ENCODE data around the gene LSM12. TPM values are rescaled to one million over a fixed set of nuclear protein-coding genes. Genes with fewer than 3 reads are reported as not detected.
A peak's percentile ranks its signal among the peaks of the same experiment; 100 is the strongest.

LSM12 gene
- total RNA-seq, 1 donor from 2014 or later = 35.4 TPM

DNA sequence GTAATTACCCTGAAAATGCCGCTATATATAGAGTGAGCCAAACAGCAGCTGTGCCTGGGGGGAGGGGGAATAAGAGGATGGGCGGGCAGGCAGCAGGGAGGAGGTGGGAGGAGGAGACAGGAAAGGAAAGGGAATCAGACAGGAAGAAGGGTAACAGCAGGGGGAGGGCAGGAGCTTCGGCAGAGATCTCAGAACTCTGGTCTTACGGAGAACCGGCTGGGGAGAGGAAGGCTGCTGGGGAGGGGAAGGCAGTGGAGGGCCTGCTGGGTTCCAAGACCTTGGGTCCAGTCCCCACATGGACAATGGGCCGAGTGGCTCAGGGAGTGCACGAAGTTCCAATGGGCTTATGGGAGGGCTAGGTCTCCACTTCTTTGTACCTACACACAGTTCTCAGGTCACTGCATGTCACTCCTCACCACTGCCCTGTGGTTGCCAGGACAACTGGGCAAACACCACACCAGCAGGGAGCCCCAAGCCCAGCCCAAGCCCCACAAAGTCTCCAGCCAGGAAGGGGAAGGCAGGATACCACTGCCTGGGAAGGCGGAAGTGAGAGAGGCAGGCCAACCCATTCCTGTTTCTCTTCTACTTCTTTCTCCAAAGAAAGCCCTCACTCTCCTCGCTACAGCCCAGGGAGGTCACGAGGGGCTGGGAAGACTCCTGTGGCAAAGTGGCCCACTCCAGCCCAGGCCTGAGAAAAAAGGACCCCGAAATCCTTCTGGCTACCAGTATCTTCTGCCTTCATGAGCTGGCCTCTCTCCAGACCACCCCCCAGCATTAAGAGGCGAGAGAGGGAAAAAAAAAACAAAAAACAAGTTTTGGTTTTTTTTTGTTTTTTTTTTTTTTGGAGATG is 29.4 kb upstream of the LSM12 start:
- DNase-seq (ENCODE audit: low read depth, low spot score) = peak; percentile 91

DNA sequence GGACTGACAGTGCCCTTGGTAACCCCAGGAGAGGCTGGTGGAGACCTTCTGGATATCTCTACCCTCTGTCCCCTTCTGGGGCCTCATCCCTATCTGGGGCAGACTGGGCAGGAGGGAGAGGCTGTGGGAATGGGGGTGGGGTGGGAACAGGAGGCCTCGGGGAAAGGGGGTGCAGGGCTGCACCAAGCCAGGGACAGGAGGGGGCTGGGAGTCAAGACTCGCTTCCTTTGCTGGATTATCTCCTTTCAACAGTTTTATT is 28.8 kb upstream of the LSM12 start:
- DNase-seq (ENCODE audit: low read depth, low spot score) = no peak

DNA sequence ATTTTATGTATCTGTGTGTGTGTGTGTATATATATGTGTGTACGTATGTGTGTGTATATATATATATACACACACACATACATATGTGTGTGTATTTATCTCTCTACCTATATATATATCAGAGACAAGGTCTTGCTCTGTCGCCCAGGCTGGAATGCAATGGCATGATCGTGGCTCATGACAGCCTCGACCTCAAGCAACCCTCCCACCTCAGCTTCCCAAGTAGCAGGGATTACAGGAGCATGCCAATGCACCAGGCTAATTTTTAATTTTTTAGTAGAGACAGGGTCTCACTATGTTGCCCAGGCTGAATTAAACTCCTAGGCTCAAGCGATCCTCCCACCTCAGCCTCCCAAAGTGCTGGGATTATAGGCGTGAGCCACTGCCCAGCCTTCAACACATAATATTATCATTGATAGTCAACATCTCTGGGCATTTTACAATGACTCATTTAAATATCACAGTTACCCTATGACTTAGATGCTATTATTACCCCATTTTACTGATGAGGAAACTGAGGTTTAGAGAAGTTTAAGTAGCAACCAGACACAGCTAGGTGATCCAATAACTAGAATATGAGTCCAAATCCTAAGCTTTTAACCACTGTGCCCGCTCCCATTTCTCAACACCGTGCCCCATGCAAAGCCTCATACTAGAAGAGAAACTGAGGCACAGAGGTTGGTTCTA is 28.4 kb upstream of the LSM12 start:
- no peak for DNase-seq (ENCODE audit: low read depth, low spot score)

DNA sequence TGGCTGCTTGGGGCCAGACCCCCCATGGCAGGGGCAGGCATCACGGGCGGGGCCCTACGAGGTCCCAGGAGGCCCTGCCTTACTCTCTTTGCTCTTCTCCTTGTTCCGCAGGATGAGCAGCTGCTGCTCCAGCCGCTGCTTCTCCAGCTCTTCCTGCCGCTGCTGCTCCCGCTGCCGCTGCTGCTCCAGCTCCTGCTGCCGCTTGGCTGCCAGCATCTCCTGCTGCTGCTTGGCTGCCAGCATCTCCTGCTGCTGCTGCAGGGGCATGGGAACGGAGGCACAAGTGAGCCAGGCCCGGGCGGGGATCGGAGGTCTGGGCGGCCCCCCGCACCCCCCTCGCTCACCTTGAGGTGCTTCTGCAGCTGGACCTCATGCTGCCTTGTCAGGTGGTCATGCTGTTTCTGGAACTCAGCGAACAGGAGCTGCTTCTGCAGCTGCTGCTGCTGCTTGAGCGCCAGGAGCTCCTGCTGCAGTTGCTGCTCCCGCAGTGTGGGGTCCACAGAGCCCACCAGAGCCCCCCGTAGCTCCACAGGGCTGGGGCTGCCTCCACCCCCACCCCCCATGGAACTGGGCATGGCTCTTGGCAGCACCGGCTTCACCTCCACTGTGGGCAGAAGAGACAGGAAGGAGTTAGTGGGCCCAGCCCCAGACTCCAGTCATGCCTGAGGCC is 26.9 kb upstream of the LSM12 start:
- DNase-seq (ENCODE audit: low read depth, low spot score) = no peak

DNA sequence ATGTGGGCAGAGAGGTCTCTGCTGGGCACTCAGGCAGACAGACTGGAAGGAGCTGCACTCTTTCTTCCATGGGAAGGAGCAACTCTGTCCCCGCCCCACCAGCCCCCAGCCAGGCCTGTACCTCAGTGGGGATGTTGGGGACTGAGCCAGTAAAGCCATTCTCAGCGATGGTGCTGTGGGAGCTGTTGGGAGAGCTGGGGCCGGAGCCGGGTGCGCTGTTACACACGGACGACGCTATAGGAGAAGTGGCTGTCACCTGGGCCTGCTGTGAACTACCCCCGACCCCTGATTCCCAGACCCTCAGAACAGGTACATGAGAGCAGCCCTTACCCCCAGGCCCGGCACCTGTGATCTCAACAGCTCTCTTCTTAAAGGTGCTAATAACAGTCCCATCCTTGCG is 25.6 kb upstream of the LSM12 start:
- no peak for DNase-seq (ENCODE audit: low read depth, low spot score)

DNA sequence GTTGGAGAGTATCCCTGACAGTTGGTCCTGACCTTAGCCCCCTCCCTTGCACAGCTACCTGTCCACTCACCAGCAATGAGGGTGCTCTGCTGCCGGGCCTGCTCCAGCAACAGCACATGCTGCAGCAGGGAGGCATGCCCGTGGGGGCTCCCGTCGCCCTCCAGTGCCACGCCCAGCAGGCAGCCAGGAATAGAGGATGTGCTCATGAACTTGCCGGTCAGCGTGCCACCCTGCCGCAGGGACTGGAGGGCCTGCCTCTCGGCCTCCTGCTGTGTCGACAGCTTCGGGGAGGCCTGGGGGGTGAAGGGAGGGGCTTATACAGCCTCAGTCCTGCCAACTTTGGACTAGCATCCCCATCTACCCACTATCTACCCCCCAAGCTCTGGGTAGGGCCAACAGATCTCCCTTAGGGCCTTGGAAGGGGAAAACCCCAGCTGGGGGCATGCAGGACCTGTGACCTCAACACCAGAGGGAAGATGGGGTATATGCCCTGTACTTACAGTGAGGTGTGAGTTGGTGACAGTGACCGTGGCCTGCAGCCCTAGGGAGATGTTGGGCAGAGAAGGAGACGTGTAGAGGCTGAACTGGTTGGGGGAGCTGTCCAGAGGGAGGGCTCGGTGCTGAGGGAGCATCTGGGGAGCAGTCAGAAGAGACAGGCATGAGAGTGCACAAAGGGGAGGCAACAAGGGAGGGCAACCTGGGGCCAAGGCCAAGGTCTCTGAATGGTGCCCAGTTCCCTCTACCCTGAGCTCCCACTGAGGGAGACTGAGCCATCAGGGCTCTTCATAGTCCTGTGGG is 24.9 kb upstream of the LSM12 start:
- DNase-seq (ENCODE audit: low read depth, low spot score) = no peak

DNA sequence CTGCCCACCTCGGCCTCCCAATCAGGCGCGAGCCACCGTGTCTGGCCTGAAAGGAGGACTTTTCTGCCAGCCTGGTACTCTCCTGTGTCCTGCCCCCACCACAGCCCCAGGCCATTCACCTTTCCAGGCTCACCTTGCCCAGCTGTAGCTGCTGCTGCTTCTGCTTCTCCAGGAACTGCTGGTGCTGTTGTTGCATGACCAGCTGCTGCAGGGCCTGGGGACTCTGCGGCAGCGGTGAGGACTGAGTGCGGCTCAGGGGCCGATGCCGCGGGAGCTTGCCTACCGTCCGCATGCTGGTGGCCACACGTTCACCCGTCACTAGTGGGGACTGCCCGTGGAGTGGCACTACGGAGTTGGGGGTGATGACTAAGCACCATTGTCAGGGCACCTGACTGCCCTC is 21.8 kb upstream of the LSM12 start:
- no peak for DNase-seq (ENCODE audit: low read depth, low spot score)

DNA sequence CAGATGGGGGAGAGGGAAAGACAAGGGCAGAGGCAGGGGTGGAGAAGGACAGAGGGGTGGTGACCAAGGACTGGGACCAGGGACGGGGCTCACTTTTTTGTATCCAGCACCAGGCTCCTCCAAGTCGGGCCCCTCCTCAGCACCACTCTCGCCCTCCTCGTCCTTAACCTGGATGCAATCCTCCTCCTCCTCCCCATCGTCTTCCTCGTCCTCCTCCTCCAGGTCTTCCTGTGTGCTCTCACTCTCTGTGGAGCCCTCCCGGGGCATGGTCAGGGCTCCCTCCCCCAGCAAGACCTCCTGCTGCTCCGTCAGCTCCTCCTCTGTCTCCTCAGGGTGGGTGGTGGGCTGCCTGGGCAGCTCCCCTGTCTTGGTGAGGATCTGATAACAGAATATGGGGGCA is 20.8 kb upstream of the LSM12 start:
- no peak for DNase-seq (ENCODE audit: low read depth, low spot score)

DNA sequence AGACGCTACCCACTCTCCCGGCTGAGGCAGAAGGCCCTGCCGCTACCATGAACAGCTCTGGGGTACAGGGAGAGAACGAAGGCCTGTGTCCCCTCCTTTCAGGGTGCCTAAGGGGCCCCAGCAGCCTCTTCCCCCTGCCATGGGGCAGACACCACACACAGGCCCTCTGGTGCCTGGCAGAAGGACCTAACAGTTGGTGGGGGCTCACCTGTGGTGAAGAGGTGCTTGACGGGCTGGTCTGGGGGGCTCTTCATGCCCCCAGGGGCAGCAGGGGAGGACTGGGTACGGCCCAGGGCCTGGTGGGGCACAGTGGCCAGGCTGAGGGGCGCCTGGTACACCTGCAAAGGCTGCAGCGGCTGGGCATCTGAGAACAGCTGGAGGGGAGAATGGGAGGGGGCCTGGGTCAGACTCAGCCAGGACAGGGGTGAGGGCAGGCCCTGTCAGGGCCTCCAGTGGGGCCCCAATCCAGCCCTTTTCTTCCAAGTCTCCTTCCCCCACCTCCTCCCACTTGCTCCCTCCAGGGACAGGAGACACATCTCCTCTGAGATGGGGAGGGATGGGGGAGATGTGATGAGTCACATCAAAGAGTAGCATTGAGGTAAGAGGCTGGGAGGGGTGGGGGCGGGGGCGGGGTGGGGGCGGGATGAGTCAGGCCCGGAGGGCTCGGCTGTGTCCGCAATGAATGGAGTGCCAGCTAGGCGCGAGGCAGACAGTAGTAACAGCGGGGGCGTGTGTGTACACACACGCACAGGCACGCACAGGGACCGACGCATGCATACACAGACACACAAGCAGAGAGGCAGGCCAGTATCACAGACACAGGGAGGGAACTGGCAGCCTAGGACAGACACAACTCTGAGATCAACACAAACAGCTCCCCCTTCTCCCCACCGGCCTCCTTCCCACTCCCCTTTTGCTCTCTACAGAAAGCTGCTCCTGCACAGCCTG is 20.2 kb upstream of the LSM12 start:
- DNase-seq (ENCODE audit: low read depth, low spot score) = no peak

DNA sequence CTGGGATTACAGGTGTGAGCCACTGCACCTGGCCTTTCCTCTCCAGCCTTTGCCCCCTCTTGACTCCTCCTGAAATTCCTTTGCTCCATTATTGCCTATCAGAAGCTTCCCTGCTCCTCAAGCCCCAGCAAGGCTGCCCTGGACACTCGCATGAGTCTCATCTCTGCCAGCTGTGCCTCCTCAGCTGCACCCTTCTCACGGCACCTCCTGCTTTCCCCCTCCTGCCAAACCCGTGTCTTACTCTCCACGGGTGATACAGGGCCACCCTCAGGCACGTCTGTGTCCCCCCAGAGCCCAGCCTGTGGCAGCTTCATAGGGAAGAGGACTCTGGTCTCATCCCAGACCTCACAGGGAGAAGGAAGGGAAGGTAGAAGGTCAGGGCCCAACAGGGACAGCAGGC is 19.4 kb upstream of the LSM12 start:
- DNase-seq (ENCODE audit: low read depth, low spot score) = no peak

DNA sequence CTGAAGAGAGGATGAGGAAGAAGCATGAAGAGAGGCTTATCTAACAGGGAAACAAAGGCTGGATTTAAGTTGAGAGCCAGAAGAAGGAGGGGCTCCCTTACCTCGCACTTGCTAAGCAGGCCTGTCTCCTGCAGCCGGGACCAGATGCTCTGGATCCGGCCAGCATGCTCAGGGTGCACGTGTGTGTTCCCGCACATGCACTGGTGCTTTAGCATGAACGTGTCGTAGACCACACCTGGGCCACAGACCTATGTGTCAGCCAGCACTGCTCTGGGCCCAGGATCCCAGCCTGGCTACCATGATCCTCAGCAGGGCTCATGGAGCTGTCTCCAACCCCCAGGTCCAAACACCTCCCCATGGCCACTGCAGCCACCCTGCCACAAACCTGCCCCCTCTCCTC is 18.4 kb upstream of the LSM12 start:
- DNase-seq (ENCODE audit: low read depth, low spot score) = no peak

DNA sequence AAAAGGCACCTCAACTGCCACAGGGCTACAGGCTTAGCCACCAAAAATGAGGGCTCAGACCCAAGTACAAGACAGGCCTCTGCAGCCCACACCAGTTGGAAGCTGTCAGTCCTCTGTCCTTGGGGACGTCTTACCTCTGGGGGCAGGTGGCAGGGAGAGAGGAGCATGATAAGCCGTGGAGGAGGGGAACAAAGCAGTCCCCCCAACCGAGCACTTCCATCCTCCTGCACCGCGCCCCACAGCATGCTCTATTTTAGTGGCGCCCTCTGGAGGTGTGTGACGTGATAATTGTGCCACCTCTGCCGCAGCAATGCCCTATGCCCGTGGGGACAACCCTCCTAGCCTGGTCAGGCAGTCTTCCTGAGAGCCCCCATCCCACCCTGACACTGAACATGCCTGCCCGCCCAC is 17.7 kb upstream of the LSM12 start:
- no peak for DNase-seq (ENCODE audit: low read depth, low spot score)

DNA sequence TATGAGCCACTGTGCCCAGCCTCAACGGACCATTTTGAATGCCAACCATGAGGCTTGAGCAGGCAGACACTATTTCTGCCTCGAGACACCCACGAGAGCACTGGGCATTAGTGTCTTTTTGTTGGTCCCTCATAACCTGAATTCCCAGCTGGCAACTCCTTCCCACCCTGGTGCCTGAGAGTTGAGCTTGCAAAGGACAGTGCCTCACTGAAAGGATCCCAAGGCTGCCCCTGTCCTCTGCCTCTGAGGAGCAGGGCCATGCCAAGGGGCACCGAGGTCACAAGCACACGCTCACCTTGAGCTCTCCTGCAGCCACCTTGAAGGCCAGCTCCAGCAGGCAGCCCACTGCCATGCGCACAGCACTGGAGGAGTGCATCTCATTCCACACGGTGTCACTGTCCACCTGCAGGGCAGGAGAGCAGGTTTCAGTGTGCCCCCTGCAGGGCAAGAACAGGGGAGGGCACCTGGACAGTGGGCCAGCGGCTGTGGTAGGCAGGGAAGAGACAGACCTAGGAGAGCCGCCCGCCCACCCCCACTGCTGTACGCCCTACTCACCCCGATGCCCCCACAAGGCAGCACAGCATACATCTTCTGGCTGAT is 16.9 kb upstream of the LSM12 start:
- DNase-seq (ENCODE audit: low read depth, low spot score) = no peak

DNA sequence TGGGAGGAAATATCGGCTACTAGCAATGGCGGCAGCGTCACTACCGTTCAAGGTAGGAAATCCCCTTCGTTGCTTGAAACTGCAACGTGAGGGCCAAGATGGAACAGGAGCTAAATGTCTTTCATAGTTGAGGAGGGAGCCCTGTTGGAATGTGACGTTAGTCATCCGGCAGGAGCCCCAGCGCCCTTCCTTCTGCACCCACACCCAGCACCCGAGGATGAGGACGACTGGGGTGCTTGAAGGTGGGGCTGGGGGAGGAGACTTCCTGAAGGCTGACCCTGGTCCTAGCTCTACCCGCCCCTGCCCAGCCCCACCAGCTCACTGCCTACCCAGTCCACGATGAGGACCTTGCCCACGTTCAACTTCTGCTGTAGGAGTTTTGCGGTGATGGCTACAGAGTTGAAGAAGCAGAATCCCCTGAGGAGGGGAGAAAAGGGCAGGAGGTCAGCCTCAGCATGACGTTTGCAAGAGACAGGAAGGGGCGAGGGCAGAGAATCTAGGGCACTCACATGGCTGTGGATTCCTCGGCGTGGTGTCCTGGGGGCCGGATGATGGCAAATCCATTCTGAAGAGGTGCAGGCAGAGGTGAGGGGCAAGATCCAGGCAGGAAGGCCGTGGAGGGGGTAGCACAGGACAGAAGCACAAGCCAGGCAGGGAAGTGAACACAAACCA is 15.9 kb upstream of the LSM12 start:
- no peak for DNase-seq (ENCODE audit: low read depth, low spot score)

DNA sequence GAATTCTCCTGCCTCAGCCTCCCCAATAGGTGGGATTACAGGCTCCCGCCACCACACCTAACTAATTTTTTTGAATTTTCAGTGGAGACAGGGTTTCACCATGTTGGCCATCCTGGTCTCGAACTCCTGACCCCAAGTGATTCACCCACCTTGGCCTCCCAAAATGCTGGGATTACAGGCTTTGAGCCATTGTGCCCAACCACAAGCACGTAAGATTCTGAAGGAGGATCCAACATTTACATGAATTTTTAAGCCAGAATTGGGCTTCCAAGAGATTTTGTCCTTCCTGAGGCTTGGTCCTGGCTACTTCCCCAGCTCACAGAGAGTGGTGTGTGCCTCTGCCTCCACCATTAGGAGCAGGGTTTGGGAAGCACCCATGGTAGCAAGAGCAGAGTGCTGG is 15.2 kb upstream of the LSM12 start:
- DNase-seq (ENCODE audit: low read depth, low spot score) = no peak

DNA sequence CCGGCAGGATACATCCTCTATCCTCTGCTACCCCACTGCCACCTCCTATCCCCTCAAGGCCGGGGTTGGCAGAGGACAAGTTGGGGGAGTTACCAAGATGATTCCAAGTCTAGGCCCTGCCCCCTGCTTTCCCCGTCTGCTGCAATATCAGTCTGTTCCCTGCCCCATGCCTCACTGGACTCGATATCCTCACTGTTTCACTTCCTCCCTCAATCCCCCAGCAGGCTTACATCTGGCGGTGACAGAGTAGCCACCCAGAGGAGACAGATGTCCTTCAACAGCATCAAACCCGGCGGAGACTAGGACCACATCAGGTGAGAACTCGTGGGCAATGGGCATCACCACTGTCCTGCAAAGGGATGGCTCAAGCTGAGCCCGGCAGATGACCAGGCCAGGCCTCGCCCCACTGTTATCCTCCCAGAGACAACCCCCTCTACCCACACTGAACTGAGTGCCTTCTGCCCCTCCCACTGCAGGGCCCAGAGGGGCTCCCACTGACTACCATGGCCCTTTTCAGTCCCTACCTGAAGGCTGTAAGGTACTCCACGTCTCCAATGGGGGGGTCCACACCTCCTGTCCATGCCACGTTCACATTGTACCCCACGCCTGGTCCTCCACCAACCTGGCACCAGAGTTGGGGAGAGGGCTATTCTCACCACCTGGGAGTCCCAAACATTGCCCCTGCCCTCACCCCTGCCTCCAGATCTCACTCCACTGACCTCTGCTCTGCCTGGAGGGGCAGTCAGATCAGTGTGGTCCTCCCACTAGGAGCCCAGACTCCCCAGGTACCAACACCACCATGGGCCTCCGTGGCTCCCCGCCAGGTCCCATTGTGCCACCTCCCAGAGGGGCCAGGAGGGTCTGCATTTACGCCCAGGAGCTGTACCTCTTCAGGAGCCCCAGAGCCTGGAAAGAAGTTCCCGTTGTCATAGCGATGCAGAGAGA is 13.7 kb upstream of the LSM12 start:
- no peak for DNase-seq (ENCODE audit: low read depth, low spot score)

DNA sequence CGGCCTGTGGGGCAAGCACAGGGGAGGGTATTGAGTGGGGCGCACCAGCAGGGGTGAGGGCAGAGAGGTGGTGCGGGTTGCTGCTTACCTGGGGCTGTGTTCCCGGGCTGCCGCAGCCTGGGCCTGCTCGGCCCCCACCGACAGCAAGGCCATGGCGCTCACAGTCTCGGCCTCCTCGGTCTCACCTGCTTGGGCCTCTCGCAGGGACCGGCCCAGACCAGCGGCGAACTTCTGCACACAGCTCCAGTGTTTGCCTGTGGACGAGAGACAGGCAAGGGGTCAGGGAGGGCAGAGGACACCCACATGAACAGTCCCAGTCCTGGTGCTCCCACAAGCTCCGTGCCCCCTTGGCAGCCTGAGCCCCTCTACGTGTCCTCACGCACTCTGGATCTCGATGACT is 11.9 kb upstream of the LSM12 start:
- DNase-seq (ENCODE audit: low read depth, low spot score) = no peak

DNA sequence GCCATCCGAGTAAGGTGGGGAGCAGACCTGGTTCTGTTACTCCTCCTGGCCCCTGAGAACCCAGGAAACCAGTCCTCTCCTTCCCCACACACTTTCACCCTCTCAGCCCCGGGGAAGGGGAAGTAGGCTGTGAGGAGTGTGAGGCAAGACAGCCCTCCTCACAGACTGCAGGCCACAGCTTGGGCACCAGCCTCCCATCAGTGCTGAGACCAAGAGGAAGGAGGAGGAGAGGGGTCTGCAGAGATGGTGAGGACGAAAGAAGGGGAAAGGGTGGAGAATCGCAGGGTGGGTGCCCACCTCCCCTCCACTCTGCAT is 11.1 kb upstream of the LSM12 start:
- no peak for DNase-seq (ENCODE audit: low read depth, low spot score)

Data from pulmonary artery endothelial cell (primary cell).